GM18508 (cell line): Measurements from ENCODE around the gene WDR33.

ENCODE experiments used
- ATAC-seq: cut with Tn5 transposase; IDR thresholded peaks from one replicate; pipeline ENCODE4 v1.9.1; 2021; ENCODE audit warnings: moderate number of reproducible peaks; ENCODE audit not compliant: insufficient read depth, unreplicated experiment

Gene WDR33

GRCh38 chr2:127660291-127660578, 150.7 kb downstream of the WDR33 start:
- no peak for ATAC-seq

GRCh38 chr2:127659408-127660290, 151.3 kb downstream of the WDR33 start:
- no peak for ATAC-seq

GRCh38 chr2:127658641-127659407, 152.1 kb downstream of the WDR33 start:
- no peak for ATAC-seq

- no peak for ATAC-seq
These were observed 152.8 kb downstream of the WDR33 start for GRCh38 chr2:127658146-127658545.

GRCh38 chr2:127657232-127657595, 153.8 kb downstream of the WDR33 start:
- no peak for ATAC-seq

- no peak for ATAC-seq
These were observed 154.3 kb downstream of the WDR33 start for GRCh38 chr2:127656569-127657231.

- no peak for ATAC-seq
These were observed 155.5 kb downstream of the WDR33 start for GRCh38 chr2:127655209-127656073.

- ATAC-seq = no peak
These were observed 156.2 kb downstream of the WDR33 start for GRCh38 chr2:127654838-127655175.

GRCh38 chr2:127654084-127654837, 156.7 kb downstream of the WDR33 start:
- ATAC-seq = no peak

- ATAC-seq = no peak
These were observed 157.4 kb downstream of the WDR33 start for GRCh38 chr2:127653421-127654083.

GRCh38 chr2:127652786-127653357, 158.1 kb downstream of the WDR33 start:
- ATAC-seq = no peak

GRCh38 chr2:127651971-127652550, 158.9 kb downstream of the WDR33 start:
- ATAC-seq = no peak

GRCh38 chr2:127651381-127651809, 159.6 kb downstream of the WDR33 start:
- ATAC-seq = no peak
